Neural progenitor cell (in vitro differentiated cells): Measurements from ENCODE around the gene POU6F2. TPM values are rescaled to one million over a fixed set of nuclear protein-coding genes. Genes with fewer than 3 reads are reported as not detected.

Source experiments
- DNase-seq: peaks from one replicate; pipeline ENCODE4 v3.0.0-alpha.2; 2016; ENCODE audit warnings: low spot score
- H2AFZ ChIP-seq: fragments of 200-600 bp; sonication (generic); replicated peaks from 2 replicates; pipeline ENCODE4 v1.6.1; 2016; ENCODE audit warnings: antibody characterized with exemption
- H3F3A ChIP-seq: fragments of 200-600 bp; sonication (generic); 2 replicates; pipeline ENCODE4 v1.6.1; 2016; ENCODE audit warnings: antibody characterized with exemption, low read depth
- H3K27ac ChIP-seq: fragments of 200-600 bp; sonication (generic); 2 replicates; pipeline ENCODE4 v1.5.1; 2016; ENCODE audit warnings: mild to moderate bottlenecking
- H3K27me3 ChIP-seq: fragments of 200-600 bp; sonication (generic); 2 replicates; pipeline ENCODE4 v1.6.1; 2016; ENCODE audit warnings: mild to moderate bottlenecking, moderate library complexity
- H3K36me3 ChIP-seq: fragments of 200-600 bp; sonication (generic); 2 replicates; pipeline ENCODE4 v1.5.1; 2016
- H3K4me1 ChIP-seq: fragments of 200-600 bp; sonication (generic); 2 replicates; pipeline ENCODE4 v1.6.1; 2016; ENCODE audit warnings: mixed run types
- H3K4me2 ChIP-seq: fragments of 200-600 bp; sonication (generic); 2 replicates; pipeline ENCODE4 v1.6.1; 2016
- H3K4me3 ChIP-seq: fragments of 200-600 bp; sonication (generic); 2 replicates; pipeline ENCODE4 v1.5.1; 2016
- H3K79me2 ChIP-seq: fragments of 200-600 bp; sonication (generic); 2 replicates; pipeline ENCODE4 v1.6.1; 2016; ENCODE audit warnings: low read depth
- H3K9ac ChIP-seq: fragments of 200-600 bp; sonication (generic); 2 replicates; pipeline ENCODE4 v1.6.1; 2016
- H3K9me3 ChIP-seq: fragments of 200-600 bp; sonication (generic); 2 replicates; pipeline ENCODE4 v1.5.1; 2016; ENCODE audit warnings: low read depth
- H4K20me1 ChIP-seq: fragments of 200-600 bp; sonication (generic); 2 replicates; pipeline ENCODE4 v1.6.1; 2016; ENCODE audit warnings: low read depth
- H3K27ac Mint-ChIP-seq: 3 replicates; pipeline ENCODE4 v1.8.0; 2021; ENCODE audit warnings: mixed read lengths
- H3K27me3 Mint-ChIP-seq: 2 replicates; pipeline ENCODE4 v1.8.0; 2022; ENCODE audit warnings: low read depth, mild to moderate bottlenecking, inconsistent platforms, moderate library complexity, mixed read lengths; ENCODE audit not compliant: insufficient read depth
- H3K36me3 Mint-ChIP-seq: 3 replicates; pipeline ENCODE4 v1.8.0; 2021; ENCODE audit warnings: mixed read lengths
- H3K4me1 Mint-ChIP-seq: 3 replicates; pipeline ENCODE4 v1.8.0; 2021; ENCODE audit warnings: mixed read lengths
- H3K4me3 Mint-ChIP-seq: 3 replicates; pipeline ENCODE4 v1.8.0; 2021; ENCODE audit warnings: mild to moderate bottlenecking, moderate library complexity, mixed read lengths
- H3K9me3 Mint-ChIP-seq: 3 replicates; pipeline ENCODE4 v1.8.0; 2020; ENCODE audit warnings: mixed read lengths
- CTCF ChIP-seq: fragments of 200-600 bp; sonication (generic); IDR thresholded peaks from 2 replicates; pipeline ENCODE4 v1.5.1; 2017; ENCODE audit warnings: antibody characterized with exemption, mild to moderate bottlenecking
- EZH2 ChIP-seq: fragments of 200-600 bp; sonication (generic); IDR thresholded peaks from 2 replicates; pipeline ENCODE4 v1.6.1; 2017; ENCODE audit warnings: antibody characterized with exemption, mild to moderate bottlenecking, moderate library complexity
- EZH2phosphoT487 ChIP-seq: fragments of 200-600 bp; sonication (generic); IDR thresholded peaks from 2 replicates; pipeline ENCODE4 v1.6.1; 2017; ENCODE audit warnings: antibody characterized with exemption
- total RNA-seq: library from RNA; depleted of rRNA; stranded (reverse); fragments of >200 nt; gene quantifications from 2 replicates; pipeline ENCODE4 v1.2.3, GENCODE V29; 2015; ENCODE audit warnings: low replicate concordance

The POU6F2 gene
- total RNA-seq, 1 donor from 2014 or later: 3.4 TPM

- H3K36me3 ChIP-seq: peaks cover 4% of the 10 kb centered on the region
- H3K9ac ChIP-seq: no peak overlapping the region
- H3K27me3 Mint-ChIP-seq: peaks cover 3% of the 10 kb centered on the region
- H3K27ac ChIP-seq: no peak overlapping the region
- peaks cover 3% of the 10 kb centered on the region for H3K4me1 Mint-ChIP-seq
- peaks cover 6% of the 10 kb centered on the region for H3K9me3 Mint-ChIP-seq
- no peaks in the 10 kb centered on the region for H3F3A ChIP-seq
- no peak for DNase-seq
- no peaks in the 10 kb centered on the region for H3K27me3 ChIP-seq
- no peak overlapping the region for H2AFZ ChIP-seq
- no peak overlapping the region for H3K4me2 ChIP-seq
- H3K4me3 ChIP-seq: no peak overlapping the region
- peaks cover 5% of the 10 kb centered on the region for H3K36me3 Mint-ChIP-seq
- no peak overlapping the region for H3K27ac Mint-ChIP-seq
- peaks cover 3% of the 10 kb centered on the region for H3K9me3 ChIP-seq
- no peak overlapping the region for H3K4me3 Mint-ChIP-seq
- no peak for TF ChIP-seq CTCF
- no peak for TF ChIP-seq EZH2phosphoT487
- no peak for TF ChIP-seq EZH2
- H3K4me1 ChIP-seq: peaks cover 6% of the 10 kb centered on the region
- no peaks in the 10 kb centered on the region for H3K79me2 ChIP-seq
- H4K20me1 ChIP-seq: no peaks in the 10 kb centered on the region
Observed at GRCh38 chr7:39051279-39051678, 73.6 kb downstream of the POU6F2 start.

- Mint-ChIP-seq H3K4me1 (peaks cover 3% of the 10 kb centered on the region), H3K9me3 (peaks cover 10% of the 10 kb centered on the region), H3K4me3 (no peak overlapping the region), H3K36me3 (peaks cover 5% of the 10 kb centered on the region), H3K27ac (no peak overlapping the region), H3K27me3 (peaks cover 3% of the 10 kb centered on the region)
- Histone ChIP-seq H3K36me3 (peaks cover 6% of the 10 kb centered on the region), H2AFZ (no peak overlapping the region), H3K4me2 (no peak overlapping the region), H3K27ac (no peak overlapping the region), H3K4me1 (peaks cover 6% of the 10 kb centered on the region), H3F3A (no peaks in the 10 kb centered on the region), H3K79me2 (no peaks in the 10 kb centered on the region), H3K4me3 (no peak overlapping the region), H3K9ac (no peak overlapping the region), H3K9me3 (peaks cover 3% of the 10 kb centered on the region), H4K20me1 (no peaks in the 10 kb centered on the region), H3K27me3 (no peaks in the 10 kb centered on the region)
- no peak for DNase-seq
- TF ChIP-seq CTCF: no peak
- TF ChIP-seq EZH2phosphoT487: no peak
- no peak for TF ChIP-seq EZH2
Observed at GRCh38 chr7:39051707-39052106, 74.0 kb downstream of the POU6F2 start.

- H3K27me3 ChIP-seq: no peaks in the 10 kb centered on the region
- no peaks in the 10 kb centered on the region for H3K79me2 ChIP-seq
- H4K20me1 ChIP-seq: no peaks in the 10 kb centered on the region
- Mint-ChIP-seq H3K27ac (no peak overlapping the region), H3K9me3 (peaks cover 18% of the 10 kb centered on the region), H3K4me3 (no peak overlapping the region), H3K27me3 (peaks cover 3% of the 10 kb centered on the region), H3K36me3 (peaks cover 2% of the 10 kb centered on the region), H3K4me1 (peaks cover 3% of the 10 kb centered on the region)
- peaks cover 6% of the 10 kb centered on the region for H3K4me1 ChIP-seq
- peak overlapping the region; percentile 21 for H2AFZ ChIP-seq
- peak overlapping the region; percentile 33 for H3K4me2 ChIP-seq
- no peak for DNase-seq
- no peak overlapping the region for H3K27ac ChIP-seq
- H3F3A ChIP-seq: no peaks in the 10 kb centered on the region
- TF ChIP-seq CTCF (no peak), EZH2 (no peak)
- peaks cover 3% of the 10 kb centered on the region for H3K9me3 ChIP-seq
- H3K4me3 ChIP-seq: no peak overlapping the region
- no peak overlapping the region for H3K9ac ChIP-seq
- peaks cover 6% of the 10 kb centered on the region for H3K36me3 ChIP-seq
Observed at GRCh38 chr7:39054731-39055130, 77.0 kb downstream of the POU6F2 start.
